IMR-90 (cell line): Measurements from ENCODE around the gene LEKR1. TPM values are rescaled to one million over a fixed set of nuclear protein-coding genes. Genes with fewer than 3 reads are reported as not detected.
A peak's percentile ranks its signal among the peaks of the same experiment; 100 is the strongest.

Source experiments
- ATAC-seq: fragments of 200-7000 bp; cut with Tn5 transposase; 2 replicates; pipeline ENCODE4 v1.9.1; 2020; ENCODE audit warnings: low read depth, mild to moderate bottlenecking, moderate library complexity
- BruUV-seq: library from RNA; stranded (reverse); fragments of 400-500 nt; replicated peaks from 2 replicates; lab custom pipeline; 2021; lab: Mats Ljungman, UMichigan
- CTCF ChIA-PET: fragments of 300-600 bp; formaldehyde crosslinking; extraction: SDS; loops from one replicate; lab custom pipeline; 2021; ENCODE audit warnings: antibody characterized with exemption; lab: Yijun Ruan, JAX
- POLR2A ChIA-PET: fragments of 300-600 bp; sonication (Branson Sonifier 250); formaldehyde crosslinking; loops from one replicate; lab custom pipeline; 2022; ENCODE audit warnings: antibody characterized with exemption; ENCODE audit not compliant: unreplicated experiment; lab: Charles Lee
- DNase-seq: peaks from one replicate; pipeline ENCODE4 v3.0.0; 2013
- H2AFZ ChIP-seq: replicated peaks from 2 replicates; pipeline ENCODE3; 2013; ENCODE audit warnings: low read length, mild to moderate bottlenecking; ENCODE audit not compliant: poor library complexity
- H2AK5ac ChIP-seq: 2 replicates; pipeline ENCODE4 v1.6.1; 2013; ENCODE audit warnings: low read depth, low read length, inconsistent platforms
- H2AK9ac ChIP-seq: replicated peaks from 2 replicates; pipeline ENCODE3; 2013; ENCODE audit warnings: mild to moderate bottlenecking, low read depth, low read length, moderate library complexity; ENCODE audit not compliant: poor library complexity
- H2BK120ac ChIP-seq: 2 replicates; pipeline ENCODE4 v1.6.1; 2013; ENCODE audit warnings: low read depth, low read length, inconsistent platforms
- H2BK15ac ChIP-seq: 3 replicates; pipeline ENCODE4 v1.6.1; 2013; ENCODE audit warnings: low read depth, low read length, inconsistent platforms
- H2BK20ac ChIP-seq: 2 replicates; pipeline ENCODE4 v1.6.1; 2013; ENCODE audit warnings: low read depth, mild to moderate bottlenecking, inconsistent platforms, low read length, moderate library complexity
- H2BK5ac ChIP-seq: 2 replicates; pipeline ENCODE4 v1.6.1; 2013; ENCODE audit warnings: mild to moderate bottlenecking, low read depth, low read length, inconsistent platforms; ENCODE audit not compliant: poor library complexity, severe bottlenecking
- H3K14ac ChIP-seq: replicated peaks from 2 replicates; pipeline ENCODE4 v1.6.1; 2013; ENCODE audit warnings: low read depth, low read length, inconsistent platforms
- H3K18ac ChIP-seq: 2 replicates; pipeline ENCODE4 v1.6.1; 2013; ENCODE audit warnings: low read depth, low read length, control low read depth
- H3K23ac ChIP-seq: 2 replicates; pipeline ENCODE4 v1.6.1; 2013; ENCODE audit warnings: low read depth, low read length, inconsistent platforms
- H3K27ac ChIP-seq: 2 replicates; pipeline ENCODE4 v1.5.1; 2013; ENCODE audit warnings: mild to moderate bottlenecking, control low read depth, low read length; ENCODE audit not compliant: insufficient read depth
- H3K27me3 ChIP-seq: 2 replicates; pipeline ENCODE4 v1.6.1; 2013; ENCODE audit warnings: low read length; ENCODE audit not compliant: control insufficient read depth, insufficient read depth
- H3K36me3 ChIP-seq: 2 replicates; pipeline ENCODE4 v1.6.1; 2013; ENCODE audit warnings: low read length, mixed read lengths; ENCODE audit not compliant: control insufficient read depth, insufficient read depth
- H3K4ac ChIP-seq: 2 replicates; pipeline ENCODE4 v1.6.1; 2013; ENCODE audit warnings: low read depth, low read length, inconsistent platforms
- H3K4me1 ChIP-seq: 2 replicates; pipeline ENCODE4 v1.6.1; 2013; ENCODE audit warnings: low read length, mixed read lengths; ENCODE audit not compliant: control insufficient read depth, insufficient read depth
- H3K4me2 ChIP-seq: 2 replicates; pipeline ENCODE4 v1.6.1; 2013; ENCODE audit warnings: low read depth, mild to moderate bottlenecking, control low read depth, low read length, moderate library complexity
- H3K4me3 ChIP-seq: 2 replicates; pipeline ENCODE4 v1.5.1; 2013; ENCODE audit warnings: low read depth, mild to moderate bottlenecking, control low read depth, low read length, moderate library complexity; ENCODE audit not compliant: insufficient read depth
- H3K56ac ChIP-seq: 2 replicates; pipeline ENCODE4 v1.6.1; 2013; ENCODE audit warnings: low read length, inconsistent platforms; ENCODE audit not compliant: insufficient read depth; ENCODE audit errors: extremely low read depth
- H3K79me1 ChIP-seq, 2 experiments: 2 replicates each; pipeline ENCODE4 v1.6.1; 2013; ENCODE audit warnings: low read length in 2 of 2, inconsistent platforms in 1 of 2, low read depth in 1 of 2
- H3K9ac ChIP-seq: 2 replicates; pipeline ENCODE4 v1.6.1; 2013; ENCODE audit warnings: low read depth, low read length, control low read depth
- H3K9me1 ChIP-seq: 2 replicates; pipeline ENCODE4 v1.6.1; 2013; ENCODE audit warnings: low read length, inconsistent platforms; ENCODE audit not compliant: insufficient read depth
- H3K9me3 ChIP-seq: 2 replicates; pipeline ENCODE4 v1.6.1; 2013; ENCODE audit warnings: low read length; ENCODE audit not compliant: control insufficient read depth, insufficient read depth
- H4K20me1 ChIP-seq: 2 replicates; pipeline ENCODE4 v1.6.1; 2013; ENCODE audit warnings: low read length, inconsistent platforms; ENCODE audit not compliant: insufficient read depth
- H4K5ac ChIP-seq: 2 replicates; pipeline ENCODE4 v1.6.1; 2013; ENCODE audit warnings: mild to moderate bottlenecking, low read depth, low read length, control low read depth
- H4K8ac ChIP-seq, 2 experiments: 2 replicates each; pipeline ENCODE4 v1.6.1; 2013; ENCODE audit warnings: low read depth in 2 of 2, low read length in 2 of 2, control low read depth in 1 of 2, inconsistent platforms in 1 of 2
- H4K91ac ChIP-seq: 2 replicates; pipeline ENCODE4 v1.6.1; 2013; ENCODE audit warnings: low read depth, low read length, inconsistent platforms; ENCODE audit not compliant: insufficient read depth
- BHLHE40 ChIP-seq: fragments of 150-350 bp; IDR thresholded peaks from 2 replicates; pipeline ENCODE4 v1.6.1; 2016; ENCODE audit warnings: mild to moderate bottlenecking, low read depth, low read length
- CEBPB ChIP-seq: IDR thresholded peaks from 2 replicates; pipeline ENCODE4 v1.6.1; 2012; ENCODE audit warnings: low read depth, low read length, improper control_type of control experiment
- dilution Hi-C: fragments of 300-500 bp; cut with HindIII; formaldehyde crosslinking; loops from one replicate; pipeline ENCODE4 v1.14.3; 2018; ENCODE audit warnings: low sequenced_read_pairs; ENCODE audit not compliant: unreplicated experiment
- in situ Hi-C: fragments of 300-500 bp; cut with MboI; formaldehyde crosslinking; loops from 3 replicates; pipeline ENCODE4 v1.14.3; 2019; ENCODE audit warnings: low sequenced_read_pairs, inconsistent platforms, mixed read lengths
- intact Hi-C: fragments of 100-400 bp; cut with micrococcal nuclease; formaldehyde crosslinking; loops from 2 replicates; pipeline ENCODE4 v1.10.0; 2022
- polyA plus RNA-seq, 3 experiments: library from polyadenylated mRNA; depleted of rRNA; stranded (reverse); fragments of >200 nt; gene quantifications; 2 replicates each; pipeline ENCODE4 v1.2.3, GENCODE V29; 2012; ENCODE audit warnings: low replicate concordance in 1 of 3
- total RNA-seq: library from RNA; depleted of rRNA; stranded (reverse); fragments of >200 nt; gene quantifications from 2 replicates; pipeline ENCODE4 v1.2.3, GENCODE V29; 2012

LEKR1 gene
- total and polyA plus RNA-seq, 2 of the 4 experiments (the other 2 are of a cell fraction), result 0.19 to 0.36 TPM

- H3K9me3 ChIP-seq, result no peaks in the 10 kb centered on the region
- no peaks in the 10 kb centered on the region for H3K27me3 ChIP-seq
- no peak overlapping the region for H4K5ac ChIP-seq
- no peak overlapping the region for H3K4ac ChIP-seq
- no peak overlapping the region for H2BK15ac ChIP-seq
- H4K8ac ChIP-seq, result no peak overlapping the region
- TF ChIP-seq BHLHE40 (no peak), CEBPB (peak; percentile 47)
- no peak overlapping the region for H2AFZ ChIP-seq
- no TSS peak for BruUV-seq
- ATAC-seq, result no peak
- in situ Hi-C loops, result loop anchor here (25.0 kb wide), 1 partner anchor 311 kb away; no protein-coding TSS in a partner anchor
- no peak overlapping the region for H3K27ac ChIP-seq
- H3K23ac ChIP-seq, result no peak overlapping the region
- DNase-seq, result no peak
- no peaks in the 10 kb centered on the region for H3K9me1 ChIP-seq
- no peak overlapping the region for H2AK5ac ChIP-seq
- H2BK120ac ChIP-seq, result no peak overlapping the region
- H3K4me1 ChIP-seq, result no peaks in the 10 kb centered on the region
- ChIA-PET CTCF (no interaction called here), POLR2A (no interaction called here)
- H3K18ac ChIP-seq, result no peak overlapping the region
- no peak overlapping the region for H2BK20ac ChIP-seq
- dilution Hi-C loops, result no loop called here
- H3K14ac ChIP-seq, result no peak overlapping the region
- no peaks in the 10 kb centered on the region for H3K36me3 ChIP-seq
- no peaks in the 10 kb centered on the region for H3K79me1 ChIP-seq
- no peak overlapping the region for H2BK5ac ChIP-seq
- H2AK9ac ChIP-seq, result no peak overlapping the region
- no peak overlapping the region for H4K91ac ChIP-seq
- H3K4me3 ChIP-seq, result no peak overlapping the region
- H3K4me2 ChIP-seq, result no peak overlapping the region
- H4K20me1 ChIP-seq, result no peaks in the 10 kb centered on the region
- no peak overlapping the region for H3K9ac ChIP-seq
- no peak overlapping the region for H3K56ac ChIP-seq
- intact Hi-C loops, result no loop called here
Observed at GRCh38 chr3:156847752-156848448, 21.7 kb downstream of the LEKR1 start.
